Loucy (cell line): ENCODE results near the gene KRTAP9-8.

Experiments
- H2AFZ ChIP-seq: fragments of 200-600 bp; sonication (generic); 2 replicates; pipeline ENCODE4 v1.6.0; 2016; ENCODE audit warnings: antibody characterized with exemption, mild to moderate bottlenecking, low read length, moderate library complexity
- H3F3A ChIP-seq: fragments of 200-600 bp; 2 replicates; pipeline ENCODE4 v1.6.0; 2016; ENCODE audit warnings: antibody characterized with exemption, low read depth, mild to moderate bottlenecking
- H3K27me3 ChIP-seq: fragments of 200-600 bp; sonication (generic); 2 replicates; pipeline ENCODE4 v1.6.1; 2014; ENCODE audit warnings: low read length, mild to moderate bottlenecking; ENCODE audit not compliant: insufficient read depth, poor library complexity, severe bottlenecking
- H3K36me3 ChIP-seq: fragments of 200-600 bp; sonication (generic); 2 replicates; pipeline ENCODE4 v1.6.1; 2016; ENCODE audit warnings: low read length; ENCODE audit not compliant: insufficient read depth
- H3K4me1 ChIP-seq: fragments of 200-600 bp; sonication (generic); 2 replicates; pipeline ENCODE4 v1.5.1; 2014; ENCODE audit warnings: low read length, mild to moderate bottlenecking; ENCODE audit not compliant: insufficient read depth, poor library complexity, severe bottlenecking
- H3K4me2 ChIP-seq: fragments of 200-600 bp; sonication (generic); 2 replicates; pipeline ENCODE4 v1.6.0; 2014; ENCODE audit warnings: antibody characterized with exemption, low read length, low read depth, mild to moderate bottlenecking; ENCODE audit not compliant: poor library complexity, severe bottlenecking
- H3K4me3 ChIP-seq: fragments of 200-600 bp; sonication (generic); 2 replicates; pipeline ENCODE4 v1.5.1; 2014; ENCODE audit warnings: low read length, mild to moderate bottlenecking, mixed read lengths; ENCODE audit not compliant: poor library complexity, severe bottlenecking
- H3K79me2 ChIP-seq: fragments of 200-600 bp; sonication (generic); 2 replicates; pipeline ENCODE4 v1.6.1; 2014; ENCODE audit warnings: low read length; ENCODE audit not compliant: insufficient read depth
- H3K9ac ChIP-seq: fragments of 200-600 bp; sonication (generic); 2 replicates; pipeline ENCODE4 v1.6.0; 2014; ENCODE audit warnings: mild to moderate bottlenecking, low read depth, low read length, moderate library complexity; ENCODE audit not compliant: poor library complexity, severe bottlenecking
- H3K9me2 ChIP-seq: fragments of 200-600 bp; sonication (generic); replicated peaks from 2 replicates; pipeline ENCODE4 v1.6.1; 2016; ENCODE audit warnings: low read depth, low read length, mixed read lengths
- H3K9me3 ChIP-seq: fragments of 200-600 bp; sonication (generic); 2 replicates; pipeline ENCODE4 v1.6.1; 2014; ENCODE audit warnings: mild to moderate bottlenecking, antibody characterized with exemption, low read length, low read depth; ENCODE audit not compliant: insufficient read depth
- H4K20me1 ChIP-seq: fragments of 200-600 bp; sonication (generic); 2 replicates; pipeline ENCODE4 v1.6.0; 2014; ENCODE audit warnings: antibody characterized with exemption, low read length, mild to moderate bottlenecking; ENCODE audit not compliant: insufficient read depth, poor library complexity, severe bottlenecking
- CTCF ChIP-seq: fragments of 200-600 bp; sonication (generic); conservative IDR thresholded peaks from 2 replicates; pipeline ENCODE4 v1.5.1; 2014; ENCODE audit warnings: mild to moderate bottlenecking, antibody characterized with exemption, low read length
- EZH2phosphoT487 ChIP-seq: fragments of 200-600 bp; IDR thresholded peaks from 2 replicates; pipeline ENCODE4 v1.6.1; 2018; ENCODE audit warnings: antibody characterized with exemption, mild to moderate bottlenecking, moderate library complexity, borderline replicate concordance

Gene KRTAP9-8

GRCh38 chr17:41256291-41256685, 18.5 kb downstream of the KRTAP9-8 start:
- no peak overlapping the region for H2AFZ ChIP-seq
- H3F3A ChIP-seq: no peaks in the 10 kb centered on the region
- TF ChIP-seq CTCF (no peak), EZH2phosphoT487 (no peak)
- H3K36me3 ChIP-seq: no peaks in the 10 kb centered on the region
- H3K4me2 ChIP-seq: no peak overlapping the region
- H3K79me2 ChIP-seq: no peaks in the 10 kb centered on the region
- H3K9me2 ChIP-seq: no peaks in the 10 kb centered on the region
- H4K20me1 ChIP-seq: no peaks in the 10 kb centered on the region
- H3K9me3 ChIP-seq: no peaks in the 10 kb centered on the region
- H3K27me3 ChIP-seq: no peaks in the 10 kb centered on the region
- H3K4me1 ChIP-seq: no peaks in the 10 kb centered on the region
- H3K9ac ChIP-seq: no peak overlapping the region
- no peak overlapping the region for H3K4me3 ChIP-seq

DNA sequence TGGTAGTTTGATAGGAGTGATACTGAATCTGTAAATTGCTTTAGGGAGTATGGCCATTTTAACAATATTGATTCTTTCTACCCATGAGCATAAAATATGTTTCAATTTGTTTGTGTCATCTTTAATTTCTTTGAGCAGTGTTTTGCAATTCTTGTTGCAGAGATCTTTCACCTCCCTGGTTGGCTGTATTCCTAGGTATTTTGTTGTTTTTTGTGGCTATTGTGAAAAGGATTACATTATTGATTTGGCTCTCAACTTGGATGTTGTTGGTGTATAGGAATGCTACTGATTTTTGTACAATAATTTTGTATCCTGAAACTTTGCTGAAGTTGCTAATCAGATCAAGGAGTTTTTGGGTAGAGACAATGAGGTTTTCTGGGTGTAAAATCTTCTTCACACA, 20.6 kb downstream of the KRTAP9-8 start:
- H3K9me3 ChIP-seq: no peaks in the 10 kb centered on the region
- no peak overlapping the region for H2AFZ ChIP-seq
- no peaks in the 10 kb centered on the region for H3K4me1 ChIP-seq
- H3K9me2 ChIP-seq: no peaks in the 10 kb centered on the region
- H3K4me2 ChIP-seq: no peak overlapping the region
- TF ChIP-seq CTCF (no peak), EZH2phosphoT487 (no peak)
- no peaks in the 10 kb centered on the region for H3K79me2 ChIP-seq
- H3K4me3 ChIP-seq: no peak overlapping the region
- H3K36me3 ChIP-seq: no peaks in the 10 kb centered on the region
- H3F3A ChIP-seq: no peaks in the 10 kb centered on the region
- no peaks in the 10 kb centered on the region for H3K27me3 ChIP-seq
- no peak overlapping the region for H3K9ac ChIP-seq
- no peaks in the 10 kb centered on the region for H4K20me1 ChIP-seq

GRCh38 chr17:41263212-41263611, 25.4 kb downstream of the KRTAP9-8 start:
- H3K4me1 ChIP-seq: no peaks in the 10 kb centered on the region
- no peak overlapping the region for H3K4me2 ChIP-seq
- H3K79me2 ChIP-seq: no peaks in the 10 kb centered on the region
- no peak overlapping the region for H2AFZ ChIP-seq
- no peak overlapping the region for H3K4me3 ChIP-seq
- H3K9me3 ChIP-seq: no peaks in the 10 kb centered on the region
- no peaks in the 10 kb centered on the region for H3K27me3 ChIP-seq
- H3F3A ChIP-seq: no peaks in the 10 kb centered on the region
- no peak overlapping the region for H3K9ac ChIP-seq
- no peaks in the 10 kb centered on the region for H3K9me2 ChIP-seq
- TF ChIP-seq CTCF: no peak
- no peak for TF ChIP-seq EZH2phosphoT487
- H4K20me1 ChIP-seq: no peaks in the 10 kb centered on the region
- no peaks in the 10 kb centered on the region for H3K36me3 ChIP-seq
